ENCODE measurements around the gene SCAPER.

Gene SCAPER, protein sequence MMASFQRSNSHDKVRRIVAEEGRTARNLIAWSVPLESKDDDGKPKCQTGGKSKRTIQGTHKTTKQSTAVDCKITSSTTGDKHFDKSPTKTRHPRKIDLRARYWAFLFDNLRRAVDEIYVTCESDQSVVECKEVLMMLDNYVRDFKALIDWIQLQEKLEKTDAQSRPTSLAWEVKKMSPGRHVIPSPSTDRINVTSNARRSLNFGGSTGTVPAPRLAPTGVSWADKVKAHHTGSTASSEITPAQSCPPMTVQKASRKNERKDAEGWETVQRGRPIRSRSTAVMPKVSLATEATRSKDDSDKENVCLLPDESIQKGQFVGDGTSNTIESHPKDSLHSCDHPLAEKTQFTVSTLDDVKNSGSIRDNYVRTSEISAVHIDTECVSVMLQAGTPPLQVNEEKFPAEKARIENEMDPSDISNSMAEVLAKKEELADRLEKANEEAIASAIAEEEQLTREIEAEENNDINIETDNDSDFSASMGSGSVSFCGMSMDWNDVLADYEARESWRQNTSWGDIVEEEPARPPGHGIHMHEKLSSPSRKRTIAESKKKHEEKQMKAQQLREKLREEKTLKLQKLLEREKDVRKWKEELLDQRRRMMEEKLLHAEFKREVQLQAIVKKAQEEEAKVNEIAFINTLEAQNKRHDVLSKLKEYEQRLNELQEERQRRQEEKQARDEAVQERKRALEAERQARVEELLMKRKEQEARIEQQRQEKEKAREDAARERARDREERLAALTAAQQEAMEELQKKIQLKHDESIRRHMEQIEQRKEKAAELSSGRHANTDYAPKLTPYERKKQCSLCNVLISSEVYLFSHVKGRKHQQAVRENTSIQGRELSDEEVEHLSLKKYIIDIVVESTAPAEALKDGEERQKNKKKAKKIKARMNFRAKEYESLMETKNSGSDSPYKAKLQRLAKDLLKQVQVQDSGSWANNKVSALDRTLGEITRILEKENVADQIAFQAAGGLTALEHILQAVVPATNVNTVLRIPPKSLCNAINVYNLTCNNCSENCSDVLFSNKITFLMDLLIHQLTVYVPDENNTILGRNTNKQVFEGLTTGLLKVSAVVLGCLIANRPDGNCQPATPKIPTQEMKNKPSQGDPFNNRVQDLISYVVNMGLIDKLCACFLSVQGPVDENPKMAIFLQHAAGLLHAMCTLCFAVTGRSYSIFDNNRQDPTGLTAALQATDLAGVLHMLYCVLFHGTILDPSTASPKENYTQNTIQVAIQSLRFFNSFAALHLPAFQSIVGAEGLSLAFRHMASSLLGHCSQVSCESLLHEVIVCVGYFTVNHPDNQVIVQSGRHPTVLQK (N-terminal part only)

DNA sequence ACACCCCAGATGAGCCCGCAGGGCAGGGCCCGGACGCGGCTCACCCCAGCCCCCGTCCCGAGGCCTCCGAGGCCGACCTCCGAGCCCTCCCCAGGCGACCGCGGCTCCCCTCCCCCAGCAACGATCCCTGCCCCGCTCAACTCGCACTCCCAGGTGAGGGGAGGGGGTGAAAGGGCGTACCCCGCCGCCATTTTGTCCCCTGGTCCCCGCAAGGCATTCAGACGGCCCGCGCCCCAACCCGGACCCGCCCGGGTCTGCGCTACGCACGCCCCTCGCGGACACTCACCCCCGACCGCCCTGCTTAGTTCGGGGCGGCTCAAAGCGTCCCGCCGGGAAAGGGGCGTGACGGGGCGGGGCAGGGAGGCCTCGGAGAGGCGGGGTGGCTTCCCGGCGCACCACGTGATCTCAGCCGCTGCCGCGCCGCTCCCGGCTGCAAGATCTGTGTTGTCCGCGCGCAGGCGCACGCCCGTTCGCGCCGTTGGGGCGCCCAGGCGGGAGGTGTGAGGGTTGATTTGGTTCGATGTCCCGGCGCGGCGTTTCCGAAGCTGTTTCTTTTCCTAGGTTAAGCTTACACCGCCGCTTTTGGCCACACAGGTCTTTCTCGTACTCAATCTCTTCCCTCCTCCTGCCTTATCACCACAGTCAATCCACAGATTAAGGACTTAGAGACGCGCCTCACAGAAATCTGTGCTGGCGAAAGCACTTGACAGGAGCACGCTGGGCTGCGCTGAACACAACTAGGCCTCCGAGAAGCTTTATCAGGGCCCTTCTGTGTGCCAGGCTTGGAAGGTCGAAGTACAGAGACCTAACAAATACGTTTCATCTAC lies at the start of gene SCAPER:
TSS of gene SCAPER (minus strand) at position 328 of the 827 bp plus-strand sequence. CDS start 21,523 bp downstream, outside the sequence.
- peak; percentile 82 to 89 for DNase-seq (ENCODE audit: low read depth in 2 of 2)

DNA sequence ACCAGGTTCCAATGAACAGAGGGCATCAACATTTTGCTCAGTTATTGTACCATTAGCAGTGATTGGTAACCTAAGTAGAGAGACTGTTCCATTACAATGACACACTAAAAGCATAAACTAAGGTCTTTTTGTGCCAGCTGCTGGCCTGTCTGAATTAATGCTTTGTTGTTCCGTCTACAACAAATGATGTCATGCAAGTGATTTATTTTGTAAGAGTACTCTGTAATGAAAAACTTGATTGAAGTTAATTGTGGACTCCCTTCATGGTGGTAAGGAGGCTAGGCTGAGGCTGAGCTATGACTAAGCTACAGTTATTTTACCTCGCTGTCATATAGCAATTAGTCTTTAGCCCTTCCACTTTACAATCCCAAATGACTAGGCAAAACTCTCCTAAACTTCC lies 49.6 kb upstream of the SCAPER start:
- DNase-seq (ENCODE audit: low read depth in 2 of 2): no peak

DNA sequence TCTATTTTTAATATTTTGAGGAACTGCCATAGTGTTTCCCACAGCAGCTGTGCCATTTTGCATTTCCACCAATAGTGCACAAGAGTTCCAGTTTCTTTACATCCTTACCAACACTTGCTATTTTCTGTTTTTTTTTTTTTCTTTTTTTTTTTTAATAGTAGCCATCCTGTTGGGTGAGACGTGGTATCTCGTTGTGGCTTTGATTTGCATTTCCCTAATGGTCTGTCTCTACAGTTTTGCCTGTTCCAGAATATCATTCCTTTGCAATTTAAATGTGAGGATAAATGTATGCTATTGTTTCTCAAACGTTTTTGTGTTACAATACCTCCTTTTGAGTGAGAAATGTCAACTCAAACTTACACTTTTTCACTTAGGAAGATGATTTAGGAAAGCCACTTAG lies 48.8 kb upstream of the SCAPER start:
- no peak for DNase-seq (ENCODE audit: low read depth in 2 of 2)

DNA sequence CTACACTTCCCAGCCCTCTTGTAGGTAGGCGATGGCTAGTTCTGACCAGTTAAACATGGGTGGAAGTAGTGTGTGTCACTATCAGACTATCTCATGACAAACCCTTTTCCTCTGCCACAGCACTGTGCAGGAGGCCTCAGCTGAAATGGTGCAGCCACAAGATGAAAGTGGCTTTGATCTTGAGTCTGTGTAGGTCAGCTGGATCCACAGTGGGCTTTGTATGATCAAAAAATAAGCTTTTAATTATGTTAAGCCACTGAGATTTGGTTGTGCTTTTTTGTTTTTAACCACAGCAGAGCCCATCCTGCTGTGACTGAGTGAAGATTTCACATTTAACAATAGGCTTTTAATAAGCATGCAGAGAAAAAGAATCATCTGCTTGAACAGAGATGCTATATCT lies 46.1 kb upstream of the SCAPER start:
- DNase-seq (ENCODE audit: low read depth in 2 of 2): no peak

DNA sequence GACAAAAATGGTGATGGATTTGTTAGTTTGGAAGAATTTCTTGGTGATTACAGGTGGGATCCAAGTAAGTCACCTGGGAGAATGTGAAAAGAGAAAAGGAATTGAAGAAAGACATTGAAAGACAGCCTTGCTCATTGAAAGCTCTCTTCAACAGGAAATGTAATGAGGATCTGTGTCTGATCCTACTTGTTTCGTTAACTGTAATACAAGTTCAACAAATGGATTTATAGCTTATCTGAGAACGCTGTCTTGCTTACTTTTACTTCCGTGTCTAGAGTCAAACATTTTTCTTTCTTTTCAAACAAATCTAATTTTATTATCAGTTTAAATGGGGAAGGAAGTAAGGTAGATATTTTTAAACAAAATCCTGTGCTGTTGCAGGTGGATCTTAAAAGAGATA lies 42.3 kb upstream of the SCAPER start:
- DNase-seq (ENCODE audit: low read depth in 2 of 2): no peak

DNA sequence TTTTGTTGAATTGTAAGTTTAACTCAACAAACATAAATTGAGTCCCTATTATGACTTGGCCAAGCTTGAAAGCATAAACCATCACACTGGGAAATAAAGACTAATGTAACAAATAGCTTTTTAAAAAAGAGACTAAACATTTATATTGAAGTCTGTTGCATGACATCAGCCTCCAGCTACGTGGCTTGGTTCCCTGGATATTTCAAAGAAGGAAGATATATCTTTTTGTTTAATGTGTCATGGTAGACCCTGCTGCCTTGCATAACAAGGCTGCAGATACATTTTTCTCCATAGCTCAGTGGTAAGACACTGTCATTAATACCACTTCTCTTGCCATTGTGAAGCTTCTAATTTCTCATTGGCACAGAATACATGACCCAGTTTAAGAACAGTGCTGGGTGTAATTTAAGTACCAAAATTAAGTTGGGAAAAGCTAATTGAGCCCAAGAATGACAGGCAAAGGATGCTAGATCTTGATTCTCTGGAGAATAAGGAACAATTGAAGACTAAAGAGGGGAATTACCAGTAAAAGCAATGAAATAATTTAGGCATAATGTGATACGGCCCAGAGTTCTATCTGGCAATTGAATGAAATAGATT lies 40.5 kb upstream of the SCAPER start:
- no peak for DNase-seq (ENCODE audit: low read depth in 2 of 2)

DNA sequence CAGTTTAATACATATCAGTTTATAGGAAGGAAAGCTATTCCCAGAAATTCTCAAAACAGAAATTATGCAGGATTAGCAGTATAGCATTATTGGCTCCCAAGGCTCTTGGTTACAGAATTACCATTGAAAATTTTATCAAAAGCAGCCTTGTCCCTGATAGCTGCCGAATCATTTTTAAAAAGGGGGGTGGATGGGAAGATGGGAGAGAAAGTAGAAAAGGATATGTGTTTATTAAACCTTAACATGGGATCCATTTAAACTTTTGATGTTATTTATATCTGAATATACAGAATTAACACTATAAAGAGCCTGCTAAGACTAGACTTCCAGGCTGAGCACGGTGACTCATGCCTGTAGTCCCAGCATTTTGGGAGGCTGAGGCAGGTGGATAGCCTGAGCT lies 37.2 kb upstream of the SCAPER start:
- no peak for DNase-seq (ENCODE audit: low read depth in 2 of 2)

DNA sequence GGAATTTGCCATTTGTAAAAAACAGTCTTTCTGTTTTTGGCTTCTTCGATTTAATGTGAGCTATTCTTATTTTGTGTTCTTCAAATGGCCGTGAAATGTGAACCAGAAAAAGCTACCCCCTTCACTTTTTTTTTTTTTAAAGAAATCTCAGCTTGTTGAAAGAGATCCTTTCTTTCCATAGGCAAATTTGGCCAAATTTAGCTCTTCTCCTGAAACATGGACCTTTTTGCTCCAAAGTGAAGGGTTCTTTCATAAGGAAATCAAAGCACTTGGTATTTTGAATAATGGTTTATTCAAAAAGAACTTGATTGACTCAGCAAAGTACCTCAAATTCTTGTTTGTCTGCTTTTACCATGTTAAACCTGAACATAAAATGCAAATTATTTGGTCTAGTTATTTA lies 36.5 kb upstream of the SCAPER start:
- no peak for DNase-seq (ENCODE audit: low read depth in 2 of 2)

DNA sequence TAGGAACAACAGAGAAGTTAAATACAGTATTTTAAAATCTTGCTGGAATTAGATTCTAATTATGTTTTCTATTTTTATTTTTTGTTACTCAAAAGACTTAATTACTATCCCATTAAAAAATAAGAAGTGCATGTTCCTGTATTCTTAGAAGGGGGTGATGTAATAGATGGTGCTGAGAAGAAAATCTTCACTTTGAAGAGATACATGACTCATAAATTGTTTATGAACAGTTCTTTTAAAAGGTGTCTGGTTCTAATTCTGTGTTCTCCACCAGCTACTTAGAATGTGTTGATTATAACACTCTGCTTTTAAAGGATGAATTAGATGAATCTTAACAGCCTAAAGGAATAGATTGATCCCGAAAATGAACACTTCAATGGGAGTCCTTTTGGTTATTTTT lies 34.6 kb upstream of the SCAPER start:
- no peak for DNase-seq (ENCODE audit: low read depth in 2 of 2)

DNA sequence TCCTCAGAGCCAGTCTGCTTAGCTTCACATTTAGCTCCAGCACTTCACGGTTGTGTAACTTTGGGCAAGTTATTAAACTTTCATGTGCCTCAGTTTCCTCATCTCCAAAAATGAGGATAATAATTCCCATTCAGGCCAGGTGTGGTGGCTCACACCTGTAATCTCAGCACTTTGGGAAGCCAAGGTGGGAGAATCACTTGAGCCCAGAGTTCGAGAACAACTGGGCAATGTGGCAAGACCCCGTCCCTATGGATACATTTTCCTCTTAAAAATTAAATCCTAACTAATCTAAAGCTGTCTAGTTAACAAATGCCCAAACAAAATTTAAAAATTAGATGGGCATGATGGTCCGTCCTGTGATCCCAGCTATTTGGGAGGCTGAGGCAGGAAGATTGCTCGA lies 33.6 kb upstream of the SCAPER start:
- DNase-seq (ENCODE audit: low read depth in 2 of 2): no peak

DNA sequence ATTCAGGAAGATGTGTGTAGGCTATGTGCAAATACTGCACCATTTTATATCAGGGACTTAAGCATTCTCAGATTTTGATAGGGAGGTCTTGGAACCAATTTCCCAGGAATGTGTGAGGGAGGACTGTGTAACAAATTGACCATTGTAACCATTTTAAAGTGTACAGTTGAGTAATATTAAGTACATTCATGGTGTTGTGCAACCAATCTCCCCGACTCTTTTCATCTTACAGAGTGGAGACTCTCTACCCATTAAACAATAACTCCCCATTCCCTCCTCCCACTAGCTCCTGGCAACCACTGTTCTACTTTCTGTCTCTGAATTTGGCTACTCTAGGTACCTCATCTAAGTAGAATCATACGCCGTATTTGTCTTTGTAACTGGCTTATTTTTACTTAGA lies 31.5 kb upstream of the SCAPER start:
- no peak for DNase-seq (ENCODE audit: low read depth in 2 of 2)

DNA sequence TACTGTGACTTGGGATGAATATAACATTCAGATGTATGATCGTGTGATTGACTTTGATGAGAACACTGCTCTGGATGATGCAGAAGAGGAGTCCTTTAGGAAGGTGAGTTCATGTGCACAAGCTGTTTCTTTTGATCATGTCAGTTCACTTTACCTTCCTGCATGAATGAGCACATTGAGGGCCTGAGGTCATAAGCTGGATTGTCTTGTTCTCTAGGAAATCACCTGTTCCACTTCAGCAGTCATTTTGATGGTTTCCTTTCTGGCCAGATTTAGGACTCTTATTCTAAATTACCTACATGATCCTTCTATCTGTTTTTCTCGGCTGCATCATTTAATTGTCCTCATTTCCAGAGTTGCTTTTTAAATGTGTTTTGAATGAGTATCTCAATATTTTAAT lies 30.5 kb upstream of the SCAPER start:
- no peak for DNase-seq (ENCODE audit: low read depth in 2 of 2)

DNA sequence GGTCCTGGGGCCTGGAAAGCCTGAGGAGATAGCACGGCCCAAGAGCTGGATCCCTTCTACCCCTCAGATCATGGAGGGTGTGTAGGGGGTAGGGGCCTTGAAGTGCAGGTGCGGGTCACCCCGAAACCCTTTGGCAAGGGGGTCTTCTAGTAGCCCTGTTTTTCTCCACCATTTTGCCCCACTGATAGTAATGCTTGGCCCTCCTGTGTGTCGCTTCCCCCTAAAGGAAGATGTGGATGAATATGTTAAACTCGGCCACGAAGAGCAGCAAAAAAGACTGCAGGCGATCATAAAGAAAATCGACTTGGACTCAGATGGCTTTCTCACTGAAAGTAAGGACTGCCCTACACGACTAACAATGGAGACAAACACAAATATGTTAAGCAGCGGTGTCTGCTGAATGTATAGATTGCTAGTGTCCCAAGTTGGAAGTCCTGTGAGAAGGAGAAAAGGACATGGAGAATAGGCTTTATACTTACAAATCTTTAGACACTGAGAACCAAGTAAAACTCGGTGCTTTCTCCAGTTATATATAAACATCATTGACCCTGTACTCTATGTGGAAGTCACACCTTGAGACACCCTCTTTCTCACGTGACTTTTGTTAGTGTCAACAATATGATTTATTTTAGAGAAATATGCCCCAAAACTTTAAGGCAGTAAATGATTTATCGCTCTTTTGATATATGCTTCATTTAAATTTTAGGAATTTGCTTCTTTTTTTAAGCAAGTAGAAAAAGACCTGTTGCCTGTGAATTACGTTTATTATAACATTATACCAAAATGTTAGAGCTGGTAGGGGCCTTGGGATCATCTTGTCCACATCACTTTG lies 27.2 kb upstream of the SCAPER start:
- DNase-seq (ENCODE audit: low read depth in 2 of 2): no peak

DNA sequence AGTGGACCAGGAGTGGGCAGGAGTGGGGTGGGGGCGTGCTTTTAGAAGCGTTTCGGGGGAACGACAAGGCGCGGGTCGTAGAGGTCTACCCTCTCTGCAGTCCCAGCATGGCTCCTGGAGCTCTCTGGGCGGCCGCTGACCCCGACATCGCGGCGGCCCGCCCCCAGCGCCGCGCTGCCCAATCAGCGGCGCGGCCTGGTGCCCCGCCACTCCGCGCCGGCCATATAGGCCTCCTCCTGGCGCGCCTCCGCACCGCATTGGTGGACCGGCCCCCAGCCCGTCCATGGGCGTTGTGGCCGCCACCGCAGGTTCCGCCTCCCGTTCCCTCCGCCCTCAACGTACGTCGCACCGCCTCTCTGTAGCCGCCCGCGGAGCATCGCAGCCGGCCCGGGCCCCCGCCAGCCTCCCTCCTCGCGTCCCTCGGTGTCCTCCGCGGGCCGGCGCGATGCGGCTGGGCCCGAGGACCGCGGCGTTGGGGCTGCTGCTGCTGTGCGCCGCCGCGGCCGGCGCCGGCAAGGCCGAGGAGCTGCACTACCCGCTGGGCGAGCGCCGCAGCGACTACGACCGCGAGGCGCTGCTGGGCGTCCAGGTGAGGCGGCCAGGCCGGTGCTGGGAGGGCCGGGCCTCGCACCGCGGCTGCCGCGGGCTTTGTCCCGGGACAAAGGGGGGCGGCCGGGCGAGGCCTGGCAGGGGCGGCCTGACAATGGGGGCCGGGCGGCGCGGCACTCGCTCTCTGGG lies 26.4 kb upstream of the SCAPER start, which contains the start of gene RCN2:
TSS of gene RCN2 (plus strand) at position 353 of the 738 bp plus-strand sequence. CDS start at position 446, 93 bp downstream.
- DNase-seq (ENCODE audit: low read depth in 2 of 2): peak; percentile 86 to 88

DNA sequence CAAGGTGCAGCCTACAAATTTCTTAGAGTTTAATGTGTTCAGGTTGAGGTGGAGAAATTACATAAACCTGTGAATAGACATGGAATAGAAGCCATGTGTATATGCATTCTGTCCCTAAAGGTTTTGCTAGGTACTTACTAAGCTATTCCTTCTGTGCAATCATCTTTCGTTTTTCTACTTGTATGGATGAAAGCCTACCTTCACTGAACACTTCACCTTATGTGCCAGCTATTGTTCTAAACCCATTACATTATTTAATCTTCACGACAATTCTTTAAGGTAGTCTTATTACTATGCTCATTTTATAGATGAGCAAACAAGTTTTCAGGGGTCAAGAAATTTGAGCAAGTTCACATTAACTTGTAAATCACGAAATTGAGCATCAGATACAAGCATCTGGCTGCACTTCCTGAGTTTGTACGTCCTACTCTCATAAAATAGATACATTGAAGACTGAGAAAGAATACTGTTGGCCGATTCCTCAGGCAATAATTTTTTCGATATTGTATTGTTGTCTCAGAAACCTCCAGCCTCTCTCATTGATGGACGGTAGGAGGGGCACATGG lies 25.8 kb upstream of the SCAPER start:
- DNase-seq (ENCODE audit: low read depth in 2 of 2): no peak

DNA sequence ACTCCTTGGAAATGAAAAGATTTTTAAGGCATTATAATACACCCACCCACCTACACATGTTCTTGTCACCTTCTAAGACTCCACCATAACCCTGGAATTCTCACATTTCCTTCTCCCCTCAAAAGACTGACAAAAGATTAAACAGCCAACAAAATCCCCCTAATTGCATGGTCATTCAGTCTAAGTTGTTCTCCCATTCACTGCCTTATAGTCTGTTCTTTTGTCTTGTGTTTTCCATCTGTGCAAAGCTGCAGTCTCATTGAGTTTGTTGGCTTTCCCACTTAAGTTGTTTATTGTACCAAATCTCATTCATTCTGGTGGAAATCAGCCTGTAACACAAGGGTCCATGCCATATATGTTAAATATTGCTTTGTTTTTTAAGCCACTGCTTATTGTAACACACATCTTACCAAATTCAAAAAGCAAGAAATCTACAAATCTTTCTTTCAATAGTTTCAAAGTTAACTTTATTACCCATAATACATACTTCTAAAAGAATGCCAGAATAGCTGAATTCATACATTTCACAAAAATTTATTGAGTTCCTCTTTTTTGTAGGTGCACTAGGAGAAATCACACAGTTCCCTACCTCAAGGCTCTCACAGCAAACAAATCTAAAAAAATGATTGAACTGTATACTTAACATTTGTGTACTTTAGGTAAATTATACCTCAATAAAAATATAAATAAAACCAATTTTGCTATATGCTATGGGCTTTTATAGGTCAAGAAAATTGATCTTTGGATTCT lies 24.0 kb upstream of the SCAPER start:
- DNase-seq (ENCODE audit: low read depth in 2 of 2): no peak

DNA sequence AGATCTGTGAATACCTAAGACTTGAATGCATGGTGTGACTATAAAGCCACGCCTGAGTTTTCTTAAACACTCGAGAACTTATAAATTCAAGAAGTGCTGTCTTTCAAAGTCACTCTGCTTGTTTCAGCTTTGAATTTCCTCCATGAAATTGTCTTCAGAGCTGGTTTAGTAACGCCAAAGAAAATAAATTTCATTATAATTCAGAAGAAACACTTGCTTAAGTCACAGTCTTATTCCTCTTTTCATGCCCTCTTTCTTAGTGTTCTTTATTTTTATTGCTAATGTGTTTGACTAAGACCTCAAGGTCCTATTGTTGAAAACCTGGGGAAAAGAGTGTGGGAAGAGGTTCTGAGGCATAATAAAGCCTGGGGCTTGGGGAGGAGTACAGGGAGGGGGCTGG lies 23.1 kb upstream of the SCAPER start:
- DNase-seq (ENCODE audit: low read depth in 2 of 2): no peak

DNA sequence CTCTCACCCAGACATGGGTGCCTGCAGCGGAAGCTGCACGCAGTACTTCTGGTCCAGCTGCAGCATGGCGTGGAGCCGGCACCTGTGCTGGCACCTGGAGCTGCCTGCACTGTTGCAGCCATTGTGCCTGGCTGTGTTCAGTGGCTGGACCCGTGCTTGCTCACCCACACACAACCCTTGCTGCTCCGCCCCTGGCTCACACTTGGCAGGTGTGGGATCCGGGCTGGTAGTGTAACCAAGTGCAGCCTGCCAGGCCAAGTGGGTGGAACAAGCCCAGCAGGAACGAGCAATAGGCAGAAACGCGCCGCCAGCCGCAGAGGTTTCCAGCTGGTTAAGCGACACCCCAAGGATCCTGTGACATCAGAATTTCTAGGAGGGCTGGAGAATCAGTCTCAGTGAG lies 11.2 kb upstream of the SCAPER start:
- no peak for DNase-seq (ENCODE audit: low read depth in 2 of 2)

All from stimulated activated CD8-positive, alpha-beta memory T cell treated with anti-CD3 and anti-CD28 coated beads, Interleukin-2, amount 100 ng/mL, for 1 hour (primary cell).